HG02763 (cell line): ENCODE measurements around the gene SLC8A1.

Experiments used
- ATAC-seq: cut with Tn5 transposase; IDR thresholded peaks from one replicate; pipeline ENCODE4 v1.9.1; 2021; ENCODE audit warnings: mild to moderate bottlenecking, moderate library complexity; ENCODE audit not compliant: unreplicated experiment

SLC8A1 gene

DNA sequence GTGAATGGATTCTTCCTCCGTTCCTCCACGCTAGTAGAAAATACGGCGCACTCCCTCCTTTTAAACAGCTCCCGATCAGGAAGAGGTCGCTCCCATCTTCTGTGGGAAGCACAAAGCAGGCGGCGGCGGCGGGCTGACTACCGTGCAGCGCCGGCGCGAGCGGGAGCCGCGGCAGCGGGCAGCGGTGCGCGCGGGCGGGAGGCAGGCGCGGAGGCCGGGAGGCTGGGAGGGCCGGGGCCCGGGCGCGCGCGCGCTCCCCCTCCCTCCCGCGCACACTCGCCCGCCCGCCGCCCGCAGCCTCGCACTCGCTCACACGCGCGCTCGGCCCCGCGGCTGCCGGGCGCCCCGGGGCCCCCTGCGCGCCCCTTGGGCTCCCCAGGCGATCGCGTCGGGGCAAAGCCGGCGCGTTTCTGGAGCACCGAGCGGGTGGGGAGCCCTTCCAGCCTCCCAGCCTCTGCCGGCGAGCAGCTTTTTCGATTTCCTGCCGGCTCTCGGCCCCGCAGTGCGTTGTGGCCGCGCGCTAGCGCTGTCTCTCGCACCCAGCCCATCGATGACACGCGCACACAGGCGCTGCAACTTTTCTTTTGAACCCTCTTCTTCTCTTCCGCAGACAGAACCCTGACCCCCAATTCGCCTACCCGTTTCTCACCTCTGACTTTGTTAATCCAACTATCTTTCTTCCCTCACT is at the start of gene SLC8A1:
Gene SLC8A1, minus strand, starts transcription at position 173 of the 688 bp plus-strand sequence.
- ATAC-seq = no peak

DNA sequence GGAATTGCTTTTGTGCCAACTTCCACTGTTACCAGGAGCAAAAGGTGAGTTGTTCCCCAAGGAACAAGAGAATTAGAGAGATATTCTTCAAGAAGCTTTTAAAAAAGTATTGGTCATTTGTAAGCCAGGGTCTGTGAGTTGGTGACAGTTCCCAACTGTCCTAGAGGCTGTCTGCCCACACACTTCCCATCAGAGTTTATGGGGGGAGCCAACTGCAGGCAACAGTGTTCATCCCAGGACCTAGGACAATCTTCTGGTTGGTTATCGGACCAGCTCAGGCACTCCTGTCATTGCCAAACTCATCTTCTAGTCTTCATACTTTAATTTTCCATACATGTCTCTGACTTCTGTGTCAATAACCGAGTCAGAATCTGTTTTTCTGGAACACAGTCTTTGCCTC is 47.5 kb upstream of the SLC8A1 start:
- ATAC-seq = no peak

DNA sequence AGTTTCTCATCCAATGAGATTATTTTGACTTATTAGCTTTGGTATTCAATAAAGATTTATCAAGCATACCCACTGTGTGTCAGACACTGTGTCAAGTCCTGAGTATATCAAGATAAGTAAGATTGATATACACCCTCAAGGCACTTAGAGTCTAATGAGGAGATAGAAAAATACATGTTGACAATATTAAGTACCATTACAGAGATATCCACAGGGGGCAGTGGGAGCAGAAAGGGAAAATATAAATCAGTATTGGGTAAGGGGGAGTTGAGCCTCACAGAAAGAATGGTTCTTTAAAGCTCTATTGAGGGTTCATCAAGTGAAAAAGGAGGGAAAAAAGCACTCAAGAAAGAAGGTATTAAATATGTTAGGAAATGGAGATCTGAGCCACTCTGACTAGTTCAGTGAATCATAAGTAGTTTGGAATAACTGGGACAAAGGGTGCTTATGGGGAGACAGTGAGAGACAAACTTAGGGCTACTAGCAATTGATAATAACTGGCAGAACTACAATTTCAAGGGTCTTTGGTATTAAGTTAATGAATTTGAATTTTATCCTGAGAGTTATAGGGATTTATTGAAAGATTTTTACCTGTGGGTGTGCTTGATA is 45.5 kb upstream of the SLC8A1 start:
- no peak for ATAC-seq

DNA sequence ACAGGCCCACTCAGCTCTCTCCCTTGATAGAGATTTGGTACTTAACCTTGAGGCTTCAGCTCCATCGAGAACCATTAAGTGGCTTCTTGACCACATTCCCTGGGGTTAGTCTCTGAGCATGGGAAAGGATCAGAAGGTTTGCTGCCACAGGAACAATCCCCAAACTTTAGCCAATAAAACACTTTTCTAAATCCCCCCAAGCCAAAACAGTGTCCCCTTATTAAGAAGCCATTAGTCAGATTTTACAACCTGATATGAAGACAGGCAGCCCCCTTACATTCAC is 37.7 kb upstream of the SLC8A1 start:
- no peak for ATAC-seq

DNA sequence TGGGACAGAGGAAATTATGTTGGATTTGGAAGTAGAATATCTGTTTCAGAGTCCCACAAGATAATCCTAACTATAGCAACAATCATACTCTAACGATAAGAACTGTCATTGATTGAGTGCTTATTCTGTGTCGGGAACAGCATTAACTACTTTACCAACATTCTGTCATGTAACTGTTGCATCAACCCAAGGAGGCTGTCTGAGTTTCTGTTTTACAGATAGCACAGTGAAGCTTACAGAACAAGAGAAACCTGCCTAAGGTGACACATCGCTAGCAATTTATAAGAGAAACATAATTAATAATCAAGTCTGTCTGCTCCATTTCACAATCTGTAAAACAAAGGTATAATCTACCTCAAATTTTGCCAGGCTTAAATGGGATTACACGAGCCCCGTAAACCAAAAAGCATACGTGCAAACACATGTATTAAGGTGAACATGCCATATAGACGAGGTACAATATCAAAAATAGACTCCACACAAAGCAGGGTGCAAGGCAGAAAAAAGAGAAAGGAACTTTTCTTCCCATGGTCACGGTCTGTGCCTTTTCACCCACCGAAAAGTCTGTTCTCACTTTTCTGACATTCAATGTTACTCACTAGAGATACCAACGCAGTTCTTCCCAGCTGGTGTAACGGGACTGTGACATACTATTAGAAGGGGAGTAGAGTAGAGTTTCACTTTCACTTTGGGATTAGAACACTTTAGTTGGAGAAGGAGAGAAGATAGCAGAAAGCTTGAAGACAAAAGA is 37.2 kb upstream of the SLC8A1 start:
- ATAC-seq = no peak

DNA sequence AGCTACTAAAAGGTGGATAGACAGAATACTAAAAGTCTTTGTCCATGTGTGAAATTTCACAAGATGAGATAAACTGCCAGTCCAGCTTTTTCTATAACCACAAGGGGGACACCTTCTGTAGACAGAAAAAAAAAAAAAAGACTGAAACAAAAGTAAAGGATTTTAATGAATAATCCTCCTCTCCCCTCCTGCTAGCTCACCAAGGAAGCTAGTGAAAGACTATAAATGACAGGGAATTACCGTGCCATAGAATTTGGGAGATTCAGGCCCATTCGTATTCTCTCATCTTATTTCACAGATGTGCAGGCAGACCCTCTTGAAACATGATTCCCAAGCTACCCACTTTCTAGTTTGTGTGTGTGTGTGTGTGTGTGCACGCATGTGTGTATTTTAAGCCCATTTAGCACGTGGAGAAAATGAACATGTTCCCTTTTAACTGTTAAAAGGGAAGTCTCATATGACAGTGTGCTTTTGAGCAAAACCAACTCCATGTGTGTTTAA is 36.3 kb upstream of the SLC8A1 start:
- ATAC-seq = no peak

DNA sequence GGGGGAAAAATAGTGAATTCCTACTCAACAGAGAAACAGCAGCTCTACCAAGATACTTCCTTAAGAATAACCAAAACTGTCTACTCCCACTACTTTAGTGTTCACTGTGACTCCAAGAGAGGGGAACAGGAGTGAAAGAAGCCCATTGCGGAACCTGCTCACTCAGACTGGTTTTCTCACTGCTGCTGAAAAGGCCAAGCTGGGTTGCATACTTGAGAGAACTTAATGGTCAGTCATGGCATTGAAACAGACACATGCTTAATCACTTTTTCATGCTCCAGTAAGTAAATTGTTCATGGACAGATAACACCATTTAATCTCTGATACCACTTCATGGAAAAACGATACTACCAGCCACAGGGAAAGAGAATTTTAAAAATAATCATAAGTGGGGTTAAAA is 35.7 kb upstream of the SLC8A1 start:
- ATAC-seq = no peak

DNA sequence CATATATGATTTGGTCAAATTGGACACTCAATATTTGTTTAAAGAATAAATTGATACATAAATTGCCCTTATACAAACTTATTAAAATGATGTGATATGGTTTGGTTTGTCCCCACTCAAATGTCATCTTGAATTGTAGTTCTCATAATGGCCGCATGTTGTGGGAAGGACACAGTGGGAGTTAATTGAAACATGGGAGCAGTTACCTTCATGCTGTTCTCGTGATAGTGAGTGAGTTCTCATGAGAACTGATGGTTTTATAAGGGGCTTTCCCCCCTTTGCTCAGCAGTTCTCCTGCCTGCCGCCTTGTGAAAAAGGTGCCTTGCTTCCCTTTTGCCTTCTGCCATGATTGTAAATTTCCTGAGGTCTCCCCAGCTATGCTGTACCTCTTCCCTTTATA is 34.0 kb upstream of the SLC8A1 start:
- no peak for ATAC-seq

DNA sequence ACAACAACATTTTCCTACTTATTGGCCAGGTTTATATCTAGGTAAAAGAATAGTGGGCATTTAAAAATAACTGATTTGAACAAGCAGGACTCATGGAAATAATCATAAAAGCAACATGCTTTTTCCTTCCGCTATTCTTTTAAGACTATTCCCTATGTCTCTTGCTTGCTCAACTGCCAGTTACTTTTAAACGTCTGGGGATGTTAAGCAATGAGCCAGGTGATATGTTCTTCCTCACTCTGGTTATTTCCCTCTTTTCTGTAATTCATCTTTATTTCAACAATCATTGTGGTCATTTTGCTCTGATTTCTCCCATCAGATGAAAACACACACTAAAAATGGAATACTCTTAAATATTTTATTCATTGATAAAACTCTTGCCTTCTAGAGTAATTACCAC is 33.4 kb upstream of the SLC8A1 start:
- ATAC-seq = no peak

DNA sequence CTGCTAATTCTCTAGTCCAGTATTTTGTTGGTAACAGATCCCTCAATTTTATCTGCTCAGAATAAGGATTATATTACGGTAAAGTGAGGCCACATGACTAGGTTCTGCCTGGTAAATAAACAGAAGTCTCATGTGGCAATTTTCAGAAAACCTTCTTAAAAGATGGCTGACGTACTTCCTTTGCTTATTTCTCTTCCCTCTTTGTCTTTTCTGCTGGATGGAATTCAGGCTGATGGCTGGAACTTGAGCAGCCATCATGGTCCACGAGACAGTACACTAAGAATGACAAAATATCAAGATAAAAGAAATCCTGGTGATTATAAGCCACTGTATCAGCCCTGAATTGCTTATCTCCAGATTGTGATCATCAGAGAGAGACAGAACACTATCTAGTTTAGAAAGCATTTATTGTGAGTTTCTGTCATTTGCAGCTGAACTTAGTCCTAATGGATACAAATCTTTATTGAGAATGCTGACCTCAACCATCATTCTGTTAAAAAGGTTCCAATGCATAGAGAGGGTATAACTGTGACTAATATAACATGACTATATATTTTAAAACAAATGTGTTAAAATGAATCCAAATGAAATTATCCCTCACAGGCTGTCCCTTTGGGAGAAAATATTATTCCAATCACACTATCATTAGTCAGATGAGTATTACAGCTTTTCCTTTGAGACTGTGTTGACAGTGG is 31.8 kb upstream of the SLC8A1 start:
- no peak for ATAC-seq

DNA sequence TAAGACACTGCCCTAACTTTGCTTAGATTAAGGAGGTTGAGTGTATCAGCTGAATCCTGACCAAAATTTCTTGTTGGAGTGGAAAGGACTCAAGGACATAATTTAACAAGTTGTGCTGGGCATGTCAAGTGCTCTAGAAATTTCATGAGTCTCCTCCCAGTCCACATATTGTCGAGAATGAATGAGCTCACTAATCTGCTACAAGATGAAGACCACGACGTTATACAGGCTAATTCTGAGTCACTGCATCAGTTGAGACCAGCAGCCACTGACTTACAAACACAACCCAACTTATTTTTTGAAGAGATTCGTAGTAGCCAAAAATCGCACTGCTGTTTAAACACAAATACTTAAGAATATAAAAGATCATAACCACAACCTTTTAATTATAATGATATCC is 28.7 kb upstream of the SLC8A1 start:
- no peak for ATAC-seq

DNA sequence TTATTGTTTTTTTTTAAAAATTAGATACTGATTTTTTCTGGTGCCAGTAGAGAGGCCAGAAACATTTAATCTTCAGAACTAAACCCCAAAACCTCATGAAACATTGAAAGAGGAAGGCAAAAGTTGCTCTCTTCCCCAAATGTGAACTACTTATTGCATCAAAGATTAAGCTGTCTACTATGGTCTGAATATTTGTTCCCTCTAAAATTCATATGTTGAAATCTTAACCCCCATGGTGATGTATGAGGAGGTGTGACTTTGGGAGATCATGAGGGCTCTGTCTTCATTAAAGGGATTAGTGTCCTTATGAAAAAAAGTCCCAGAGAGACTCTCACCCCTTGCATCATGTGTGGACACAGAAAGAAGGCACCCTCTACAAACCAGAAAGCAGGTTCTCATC is 28.2 kb upstream of the SLC8A1 start:
- ATAC-seq = no peak

DNA sequence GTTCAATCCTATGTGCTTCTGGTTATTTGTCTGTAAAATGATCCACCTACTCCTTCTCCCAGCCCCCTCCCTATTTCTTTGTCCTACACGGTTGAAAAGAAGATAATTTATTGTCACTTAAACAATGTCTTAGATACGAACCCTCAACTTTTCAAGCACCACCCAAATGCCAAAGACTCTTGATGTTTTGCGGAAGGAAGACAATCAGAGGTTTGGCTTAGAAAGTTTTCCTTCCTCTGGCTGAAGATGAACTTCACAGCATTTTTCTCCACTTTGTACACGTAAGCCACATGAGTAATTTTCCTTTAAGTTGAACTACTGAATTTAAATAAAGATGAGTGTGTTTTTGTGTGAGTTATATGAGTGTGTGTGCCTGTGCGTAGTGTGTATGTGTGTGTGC is 25.5 kb upstream of the SLC8A1 start:
- no peak for ATAC-seq

DNA sequence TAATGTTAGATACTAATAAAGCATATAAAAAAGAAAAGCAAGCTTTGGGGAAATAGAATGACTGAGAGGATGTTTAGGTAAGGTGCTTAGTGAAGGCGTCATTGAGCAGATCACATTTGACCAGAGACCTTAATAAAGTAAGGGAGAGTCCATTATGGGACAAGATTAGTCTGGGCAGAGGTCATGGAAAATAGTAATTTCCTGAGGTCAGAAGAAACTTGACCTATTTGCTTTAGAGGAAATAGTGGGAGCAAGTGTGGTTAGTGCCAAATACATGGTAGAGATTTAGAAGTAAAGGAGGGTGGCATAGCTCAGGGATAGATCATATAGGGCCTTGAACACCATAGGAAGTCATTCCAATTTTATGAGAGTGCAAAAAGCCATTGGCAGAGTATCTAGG is 24.5 kb upstream of the SLC8A1 start:
- ATAC-seq = no peak

DNA sequence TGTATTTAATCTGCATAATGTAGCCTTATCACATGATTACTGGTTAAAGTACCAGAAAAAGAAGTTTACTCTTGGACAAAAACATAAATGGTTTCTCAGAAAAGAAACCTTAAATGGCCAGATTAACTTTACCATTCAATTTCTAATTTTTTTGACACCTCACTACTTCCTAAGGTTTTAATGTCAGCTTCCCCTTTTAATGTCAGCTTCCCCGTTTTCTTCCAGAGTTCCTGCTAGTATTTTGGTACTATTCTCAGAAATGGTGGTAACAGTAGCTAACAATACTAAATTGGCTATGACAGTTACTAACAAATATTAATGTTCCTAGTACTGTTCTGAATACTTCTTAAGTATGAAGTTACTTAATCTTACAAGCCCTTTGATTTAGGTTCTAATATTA is 22.4 kb upstream of the SLC8A1 start:
- ATAC-seq = no peak

DNA sequence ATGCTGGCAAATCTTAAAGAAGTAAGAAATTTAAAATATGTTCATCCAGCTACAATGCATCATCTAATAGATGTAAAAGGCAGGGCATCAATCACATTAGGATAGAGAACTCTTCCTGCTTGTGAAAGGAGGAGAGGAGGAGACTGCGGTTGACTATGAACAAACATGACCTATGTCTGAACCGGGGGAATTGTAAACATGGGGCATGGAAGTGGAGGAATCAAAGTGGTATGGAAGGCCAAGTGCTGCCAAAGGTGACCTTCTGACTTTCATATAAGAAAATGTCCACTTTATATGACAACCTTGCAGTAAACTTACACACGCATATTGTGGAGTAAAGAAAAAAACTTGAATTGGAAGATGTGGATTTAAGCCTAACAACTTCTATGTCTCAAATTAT is 20.0 kb upstream of the SLC8A1 start:
- no peak for ATAC-seq

DNA sequence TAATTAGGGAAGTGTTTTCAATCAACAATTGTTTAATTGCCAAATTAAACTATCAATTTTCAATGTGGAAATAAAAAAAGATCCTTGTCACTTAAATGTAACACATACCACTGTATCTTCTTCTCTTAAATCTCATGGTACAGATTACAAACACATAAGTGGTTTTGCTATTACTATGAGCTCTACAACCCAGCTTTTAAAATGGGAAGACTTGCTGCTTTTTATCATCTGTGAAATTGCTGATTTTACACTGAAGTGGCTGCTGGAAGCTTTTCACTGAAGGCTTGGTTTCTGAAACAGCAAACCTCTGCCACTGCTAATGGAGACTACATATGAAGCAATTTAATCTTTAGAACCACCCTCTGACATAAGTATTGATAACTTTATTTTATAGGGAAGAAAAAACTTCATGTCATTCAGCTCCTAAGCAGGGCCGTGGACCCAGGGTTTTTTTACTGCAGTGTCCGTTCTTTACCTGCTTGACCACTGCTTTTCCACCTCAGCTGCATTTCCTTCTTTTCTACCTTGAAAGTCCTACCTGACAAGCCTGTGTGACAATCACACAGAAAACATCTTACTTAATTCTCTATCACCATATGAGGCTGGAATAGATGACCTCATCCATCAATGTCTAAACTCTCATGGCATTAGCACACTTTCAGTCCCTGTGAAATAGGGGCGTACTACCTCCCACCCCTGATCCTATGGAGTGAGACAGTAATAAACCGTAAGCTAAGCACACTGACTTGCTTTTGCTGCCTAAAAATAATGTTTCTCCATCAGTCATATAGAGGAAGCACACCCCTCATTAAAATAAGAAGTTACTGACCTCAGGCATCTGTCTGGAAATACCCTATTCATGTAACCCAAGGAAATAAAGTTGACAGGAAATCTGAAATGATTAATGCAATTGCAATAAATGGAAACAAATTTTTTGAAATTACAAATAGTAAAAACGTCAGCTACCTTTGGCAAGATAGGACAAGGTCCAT is 19.2 kb upstream of the SLC8A1 start:
- no peak for ATAC-seq

DNA sequence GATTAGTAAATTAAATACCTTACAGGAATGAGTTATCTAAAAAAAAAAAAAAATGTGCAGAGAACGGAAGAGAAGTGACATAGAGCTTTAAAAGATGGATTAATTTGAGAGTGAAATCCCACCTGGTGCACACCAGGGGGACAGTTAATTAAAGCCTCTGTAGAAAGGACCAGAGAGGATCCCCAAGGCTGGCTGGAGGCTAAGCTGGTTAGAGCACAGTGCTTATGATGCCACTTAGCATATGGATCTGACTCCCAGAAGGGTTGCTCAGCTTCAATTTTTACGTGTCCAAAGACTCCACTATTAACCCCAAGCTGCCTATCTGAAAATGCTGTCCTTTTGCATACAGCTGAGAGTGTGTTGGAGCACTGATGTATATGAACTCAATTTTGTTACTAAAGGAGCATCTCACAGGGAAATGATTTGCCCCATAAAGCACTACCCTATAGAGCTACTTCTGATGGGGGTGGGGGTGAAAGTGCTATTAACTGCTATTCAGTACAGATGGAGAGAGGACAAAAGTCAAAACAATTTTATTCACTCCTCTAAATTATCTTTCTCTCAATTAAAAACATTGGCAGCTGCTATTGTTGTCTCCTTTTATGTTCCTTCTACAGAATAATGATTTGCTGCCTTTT is 15.2 kb upstream of the SLC8A1 start:
- no peak for ATAC-seq

DNA sequence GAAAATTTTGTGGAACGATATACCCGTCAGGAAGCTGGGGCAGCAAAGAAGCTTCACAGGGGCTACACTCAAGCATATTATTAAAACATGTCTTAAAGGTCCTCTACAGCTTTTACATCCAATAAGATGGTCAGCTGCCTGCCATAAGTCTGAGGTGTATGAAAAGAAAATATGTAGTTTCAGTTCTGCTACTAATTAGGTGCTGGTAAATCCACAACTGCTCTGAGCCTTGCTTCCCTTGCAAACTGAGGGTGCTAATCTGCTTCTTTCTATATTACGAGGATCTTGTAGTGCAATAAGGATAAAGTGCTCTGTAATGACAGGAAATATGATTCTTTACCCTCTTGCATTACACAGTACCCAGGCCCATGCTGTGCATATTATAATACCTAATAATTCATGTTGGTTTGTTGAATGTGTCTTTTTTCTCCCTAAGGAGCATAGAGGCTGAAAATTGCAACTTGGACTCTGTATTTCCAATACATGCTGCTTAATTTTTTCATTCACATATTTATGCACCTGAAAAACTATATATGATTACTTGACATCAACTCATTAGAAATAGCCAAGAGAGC is 14.5 kb upstream of the SLC8A1 start:
- no peak for ATAC-seq

DNA sequence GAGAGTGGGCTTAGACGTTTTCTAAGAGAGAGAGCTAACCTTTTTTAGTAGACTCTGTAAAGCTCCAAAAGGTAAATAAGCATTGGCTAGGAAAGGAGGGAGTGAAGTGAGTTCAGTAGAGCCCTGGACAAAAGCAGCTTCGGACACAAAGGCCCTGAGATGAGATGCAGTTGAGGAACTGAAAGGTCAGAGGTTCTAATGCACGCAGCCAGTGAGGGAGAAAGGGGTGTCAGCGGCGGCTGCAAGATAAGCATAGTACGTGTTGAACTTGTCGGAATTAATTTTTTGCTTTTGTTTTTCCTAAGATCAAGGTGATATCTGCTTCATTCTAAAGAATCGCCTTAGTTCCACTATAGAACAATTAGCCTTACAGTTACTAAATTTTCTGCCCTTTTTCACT is 11.2 kb upstream of the SLC8A1 start:
- no peak for ATAC-seq
